Airway epithelial cell (primary cell): Measurements from ENCODE around the gene GTF2A1L. TPM values are rescaled to one million over a fixed set of nuclear protein-coding genes. Genes with fewer than 3 reads are reported as not detected.

Experiments used
- total RNA-seq: library from RNA; depleted of rRNA; stranded (reverse); fragments of >200 nt; gene quantifications from 2 replicates; pipeline ENCODE4 v1.2.3, GENCODE V29; 2015

The GTF2A1L gene
- total RNA-seq = not detected in 2 replicates

GRCh38 chr2:48617618-48618017, at the start of gene GTF2A1L:
Gene GTF2A1L, plus strand, starts transcription at chr2:48617856. Its CDS starts 19 bp downstream, at chr2:48617875.

Other genes with a start within 250 kb of the GTF2A1L start
- 6.4 and 9.5 TPM in 2 replicates for gene PPP1R21, start 177.1 kb upstream of the GTF2A1L start, total RNA-seq
- 0.05 and 0.56 TPM in 2 replicates for gene STON1, start 87.7 kb upstream of the GTF2A1L start, total RNA-seq
- gene LHCGR, start 137.9 kb downstream of the GTF2A1L start, total RNA-seq = not detected in 2 replicates